Thymus (tissue), 11 donors: ENCODE data around the gene OOSP1. TPM values are rescaled to one million over a fixed set of nuclear protein-coding genes. Genes with fewer than 3 reads are reported as not detected.

Experiments
- DNase-seq, 9 donors: peaks; one replicate each; pipeline ENCODE4 v3.0.0-alpha.2; 2013; ENCODE audit warnings: low spot score in 9 of 9, low read depth in 6 of 9, missing footprints in 1 of 9
- H3K27ac ChIP-seq, 2 donors: one replicate each; pipeline ENCODE4 v1.5.1; 2013; ENCODE audit warnings: control low read depth in 1 of 2, low read depth in 1 of 2, low read length in 1 of 2, mild to moderate bottlenecking in 1 of 2, moderate library complexity in 1 of 2
- H3K27me3 ChIP-seq, 2 donors: one replicate each; pipeline ENCODE4 v1.5.1; 2013; ENCODE audit warnings: low read length in 1 of 2; ENCODE audit not compliant: control insufficient read depth in 2 of 2, insufficient read depth in 1 of 2
- H3K36me3 ChIP-seq, 2 donors: one replicate each; pipeline ENCODE4 v1.5.1; 2013; ENCODE audit warnings: low read length in 1 of 2, mild to moderate bottlenecking in 1 of 2, moderate library complexity in 1 of 2; ENCODE audit not compliant: control insufficient read depth in 2 of 2, insufficient read depth in 2 of 2
- H3K4me1 ChIP-seq, 2 donors: one replicate each; pipeline ENCODE4 v1.5.1; 2013; ENCODE audit warnings: low read length in 2 of 2; ENCODE audit not compliant: control insufficient read depth in 2 of 2, insufficient read depth in 2 of 2
- H3K4me3 ChIP-seq, 2 donors: one replicate each; pipeline ENCODE4 v1.5.1; 2013; ENCODE audit warnings: low read length in 2 of 2, control low read depth in 1 of 2, mild to moderate bottlenecking in 1 of 2
- H3K9me3 ChIP-seq, 2 donors: one replicate each; pipeline ENCODE4 v1.5.1; 2013; ENCODE audit warnings: low read length in 1 of 2, mild to moderate bottlenecking in 1 of 2; ENCODE audit not compliant: control insufficient read depth in 2 of 2, insufficient read depth in 1 of 2
- WGBS: extraction: QIAGEN DNeasy Blood & Tissue Kit; methylation state at CpG from one replicate; pipeline ENCODE4 v1.1.7; 2013; 5-methylcytosine and 5-hydroxymethylcytosine counted together
- polyA plus RNA-seq: library from polyadenylated mRNA; stranded (reverse); fragments of 200-250 nt; gene quantifications from one replicate; pipeline ENCODE4 v1.2.3, GENCODE V29; 2013
- total RNA-seq: library from RNA; stranded (reverse); fragments of 120-200 nt; gene quantifications from one replicate; pipeline ENCODE4 v1.2.4, GENCODE V29; 2013
- donor health status: healthy.

The OOSP1 gene
- total and polyA plus RNA-seq, 2 donors: not detected

GRCh38 chr11:59953463-59954218, 15.4 kb downstream of the OOSP1 start:
- H3K4me3 ChIP-seq: no peak overlapping the region
- H3K36me3 ChIP-seq: no peaks in the 10 kb centered on the region
- no peaks in the 10 kb centered on the region for H3K4me1 ChIP-seq
- no peak for DNase-seq
- no peaks in the 10 kb centered on the region for H3K27me3 ChIP-seq
- H3K27ac ChIP-seq: no peak overlapping the region
- 94% methylated on average over 4 of the region's 4 CpGs for WGBS
- no peaks in the 10 kb centered on the region for H3K9me3 ChIP-seq

GRCh38 chr11:59954219-59954847, 16.1 kb downstream of the OOSP1 start:
- Histone ChIP-seq H3K27me3 (no peaks in the 10 kb centered on the region), H3K4me1 (no peaks in the 10 kb centered on the region), H3K9me3 (no peaks in the 10 kb centered on the region), H3K36me3 (no peaks in the 10 kb centered on the region), H3K27ac (no peak overlapping the region), H3K4me3 (no peak overlapping the region)
- DNase-seq: no peak
- 91% methylated on average over 3 of the region's 3 CpGs for WGBS

GRCh38 chr11:59957094-59957493, 18.9 kb downstream of the OOSP1 start:
- Histone ChIP-seq H3K27ac (no peak overlapping the region), H3K9me3 (no peaks in the 10 kb centered on the region), H3K36me3 (no peaks in the 10 kb centered on the region), H3K27me3 (no peaks in the 10 kb centered on the region), H3K4me3 (no peak overlapping the region), H3K4me1 (no peaks in the 10 kb centered on the region)
- 88% methylated on average over 4 of the region's 4 CpGs for WGBS
- DNase-seq: no peak

GRCh38 chr11:59960502-59961381, 22.5 kb downstream of the OOSP1 start:
- Histone ChIP-seq H3K9me3 (no peaks in the 10 kb centered on the region), H3K36me3 (no peaks in the 10 kb centered on the region), H3K4me3 (no peak overlapping the region), H3K27ac (no peak overlapping the region), H3K4me1 (no peaks in the 10 kb centered on the region), H3K27me3 (no peaks in the 10 kb centered on the region)
- DNase-seq: no peak
- 84% methylated on average over 9 of the region's 9 CpGs for WGBS

GRCh38 chr11:59962107-59962482, 23.9 kb downstream of the OOSP1 start:
- Histone ChIP-seq H3K27ac (no peak overlapping the region), H3K4me1 (no peaks in the 10 kb centered on the region), H3K4me3 (no peak overlapping the region), H3K36me3 (no peaks in the 10 kb centered on the region), H3K9me3 (no peaks in the 10 kb centered on the region), H3K27me3 (no peaks in the 10 kb centered on the region)
- no peak for DNase-seq
- 96% methylated on average over 2 of the region's 2 CpGs for WGBS

- H3K4me3 ChIP-seq: no peak within 1 kb of the TSS
- no peaks in the 10 kb centered on the region for H3K36me3 ChIP-seq
- DNase-seq: no peak
- no peak within 1 kb of the TSS for H3K27ac ChIP-seq
- H3K4me1 ChIP-seq: no peaks in the 10 kb centered on the region
- no peaks in the 10 kb centered on the region for H3K9me3 ChIP-seq
- 88% methylated on average over 3 of the region's 3 CpGs for WGBS
- H3K27me3 ChIP-seq: no peaks in the 10 kb centered on the region
These were observed 25.5 kb downstream of the OOSP1 start, which contains the start of gene OOSP4A for GRCh38 chr11:59963733-59964132. TSS of gene OOSP4A (plus strand) at chr11:59964033. CDS start at chr11:59964033, 0 bp downstream.

GRCh38 chr11:59965424-59965823, 27.2 kb downstream of the OOSP1 start:
- Histone ChIP-seq H3K27me3 (no peaks in the 10 kb centered on the region), H3K4me1 (no peaks in the 10 kb centered on the region), H3K4me3 (no peak overlapping the region), H3K27ac (no peak overlapping the region), H3K9me3 (no peaks in the 10 kb centered on the region), H3K36me3 (no peaks in the 10 kb centered on the region)
- 88% methylated on average over 7 of the region's 7 CpGs for WGBS
- DNase-seq: no peak

- 96% methylated on average over 3 of the region's 3 CpGs for WGBS
- H3K4me3 ChIP-seq: no peak overlapping the region
- no peaks in the 10 kb centered on the region for H3K9me3 ChIP-seq
- no peak for DNase-seq
- no peaks in the 10 kb centered on the region for H3K27me3 ChIP-seq
- H3K27ac ChIP-seq: no peak overlapping the region
- H3K4me1 ChIP-seq: no peaks in the 10 kb centered on the region
- no peaks in the 10 kb centered on the region for H3K36me3 ChIP-seq
These were observed 28.0 kb downstream of the OOSP1 start for GRCh38 chr11:59966201-59966600.
